Measurements from ENCODE around the gene C4orf50. TPM values are rescaled to one million over a fixed set of nuclear protein-coding genes. Genes with fewer than 3 reads are reported as not detected.

C4orf50 gene
- total and polyA plus RNA-seq, 2 donors (not counting 1 experiment from before 2014, with no cell fraction given) = 0.02 TPM; not detected in 1

- Histone ChIP-seq H3K9ac (ENCODE audit: low read length) (no peak within 1 kb of the TSS), H3K27ac (ENCODE audit: low read length in 2 of 2) (no peak within 1 kb of the TSS), H3K4me2 (replicated peaks; ENCODE audit: low read depth, low read length, poor library complexity, severe bottlenecking) (no peak within 1 kb of the TSS), H4K20me1 (ENCODE audit: control insufficient read depth, insufficient read depth, low read length, poor library complexity, severe bottlenecking) (no peaks in the 10 kb centered on the region), H3K27me3 (replicated peaks in 1 of 4; ENCODE audit: control extremely low read depth in 1 of 4, control insufficient read depth in 3 of 4, insufficient read depth in 4 of 4, low read length in 3 of 4) (peaks cover 0 to 57% (median 33%) of the 10 kb centered on the region in 4 experiments), H3K4me1 (ENCODE audit: control insufficient read depth in 2 of 2, insufficient read depth in 2 of 2, low read length in 2 of 2) (peaks cover 11 to 21% of the 10 kb centered on the region in 2 donors), H3K9me3 (ENCODE audit: control extremely low read depth in 1 of 3, control insufficient read depth in 2 of 3, insufficient read depth in 1 of 3, low read length in 2 of 3) (peaks cover 0 to 52% (median 0%) of the 10 kb centered on the region in 3 donors), H2AFZ (ENCODE audit: insufficient read depth, low read depth, low read length, poor library complexity, severe bottlenecking) (no peak within 1 kb of the TSS), H3K36me3 (replicated peaks in 1 of 2; ENCODE audit: control extremely low read depth in 1 of 2, control insufficient read depth in 1 of 2, extremely low read depth in 1 of 2, insufficient read depth in 2 of 2, low read length in 1 of 2) (no peaks in the 10 kb centered on the region), H3K79me2 (ENCODE audit: control insufficient read depth, insufficient read depth, low read length) (no peaks in the 10 kb centered on the region), H3K4me3 (ENCODE audit: control extremely low read depth in 1 of 5, extremely low read depth in 1 of 5, insufficient read depth in 1 of 5, low read depth in 2 of 5, low read length in 4 of 5) (no peak within 1 kb of the TSS)
- DNase-seq (no peak), ATAC-seq (ENCODE audit: low read depth) (no peak)
- Mint-ChIP-seq H3K4me3 (peak within 1 kb of the TSS; percentile 46), H3K27me3 (peaks cover 61% of the 10 kb centered on the region), H3K4me1 (peaks cover 14% of the 10 kb centered on the region), H3K9me3 (ENCODE audit: insufficient read depth) (peaks cover 2% of the 10 kb centered on the region), H3K27ac (no peak within 1 kb of the TSS)
- WGBS (ENCODE audit: insufficient coverage) = 16% methylated on average over 67 of the region's 67 CpGs
- TF ChIP-seq CTCF (IDR thresholded peaks at IDR 0.05) = no peak
- ChIA-PET CTCF (no interaction called here), POLR2A (no interaction called here)
- intact Hi-C loops (cut with micrococcal nuclease) = no loop called here
Observed at GRCh38 chr4:5893004-5893580, 125.1 kb downstream of the C4orf50 start, which contains the start of gene CRMP1. Gene CRMP1 (minus strand): TSS chr4:5893086. CDS start chr4:5892969, 117 bp downstream.

GRCh38 chr4:5892323-5893003 lies 125.8 kb downstream of the C4orf50 start:
- no peak overlapping the region for H2AFZ ChIP-seq (ENCODE audit: insufficient read depth, low read depth, low read length, poor library complexity, severe bottlenecking)
- peaks cover 14% of the 10 kb centered on the region for H3K4me1 Mint-ChIP-seq
- intact Hi-C loops (cut with micrococcal nuclease) = no loop called here
- H3K4me2 ChIP-seq (replicated peaks; ENCODE audit: low read depth, low read length, poor library complexity, severe bottlenecking) = no peak overlapping the region
- no peak overlapping the region for H3K27ac ChIP-seq (ENCODE audit: low read length in 2 of 2)
- TF ChIP-seq EZH2 (IDR thresholded peaks at IDR 0.05; ENCODE audit: borderline replicate concordance, insufficient read depth, low read depth, low read length, poor library complexity, severe bottlenecking) = no peak
- TF ChIP-seq CTCF (IDR thresholded peaks at IDR 0.05) = no peak
- no peak overlapping the region for H3K27ac Mint-ChIP-seq
- no peak overlapping the region for H3K9ac ChIP-seq (ENCODE audit: low read length)
- no peak for DNase-seq
- peaks cover 59% of the 10 kb centered on the region for H3K27me3 Mint-ChIP-seq
- WGBS (ENCODE audit: insufficient coverage) = 13% methylated on average over 100 of the region's 100 CpGs
- ATAC-seq (ENCODE audit: low read depth) = no peak
- ChIA-PET CTCF (no interaction called here), POLR2A (no interaction called here)
- H3K9me3 ChIP-seq (ENCODE audit: control extremely low read depth in 1 of 3, control insufficient read depth in 2 of 3, insufficient read depth in 1 of 3, low read length in 2 of 3) = peaks cover 0 to 50% (median 0%) of the 10 kb centered on the region in 3 donors
- H3K36me3 ChIP-seq (replicated peaks in 1 of 2; ENCODE audit: control extremely low read depth in 1 of 2, control insufficient read depth in 1 of 2, extremely low read depth in 1 of 2, insufficient read depth in 2 of 2, low read length in 1 of 2) = no peaks in the 10 kb centered on the region
- H3K4me3 ChIP-seq (ENCODE audit: control extremely low read depth in 1 of 5, extremely low read depth in 1 of 5, insufficient read depth in 1 of 5, low read depth in 2 of 5, low read length in 4 of 5) = no peak overlapping the region
- H3K27me3 ChIP-seq (replicated peaks in 1 of 4; ENCODE audit: control extremely low read depth in 1 of 4, control insufficient read depth in 3 of 4, insufficient read depth in 4 of 4, low read length in 3 of 4) = peaks cover 0 to 60% (median 34%) of the 10 kb centered on the region in 4 experiments
- H3K4me3 Mint-ChIP-seq = no peak overlapping the region
- peaks cover 15 to 23% of the 10 kb centered on the region in 2 donors for H3K4me1 ChIP-seq (ENCODE audit: control insufficient read depth in 2 of 2, insufficient read depth in 2 of 2, low read length in 2 of 2)
- H3K9me3 Mint-ChIP-seq (ENCODE audit: insufficient read depth) = peaks cover 2% of the 10 kb centered on the region
- no peaks in the 10 kb centered on the region for H3K79me2 ChIP-seq (ENCODE audit: control insufficient read depth, insufficient read depth, low read length)
- H4K20me1 ChIP-seq (ENCODE audit: control insufficient read depth, insufficient read depth, low read length, poor library complexity, severe bottlenecking) = no peaks in the 10 kb centered on the region
